Hematopoietic multipotent progenitor cell treated with erythropoietin and hydrocortisone succinate and interleukin-3 and kit ligand, for 8 days (in vitro differentiated cells): ENCODE measurements around the gene MVB12B.
"Not testable (repeated sequence)": the region's sequence is repeated elsewhere in the genome, so short reads cannot be mapped to it uniquely, and the experiment has no call there.

Source experiments
- DNase-seq: peaks from one replicate; pipeline ENCODE4 v3.0.0-alpha.2; 2015

Gene MVB12B

GRCh38 chr9:126527109-126527825 lies 200.6 kb downstream of the MVB12B start:
- DNase-seq: no peak

DNA sequence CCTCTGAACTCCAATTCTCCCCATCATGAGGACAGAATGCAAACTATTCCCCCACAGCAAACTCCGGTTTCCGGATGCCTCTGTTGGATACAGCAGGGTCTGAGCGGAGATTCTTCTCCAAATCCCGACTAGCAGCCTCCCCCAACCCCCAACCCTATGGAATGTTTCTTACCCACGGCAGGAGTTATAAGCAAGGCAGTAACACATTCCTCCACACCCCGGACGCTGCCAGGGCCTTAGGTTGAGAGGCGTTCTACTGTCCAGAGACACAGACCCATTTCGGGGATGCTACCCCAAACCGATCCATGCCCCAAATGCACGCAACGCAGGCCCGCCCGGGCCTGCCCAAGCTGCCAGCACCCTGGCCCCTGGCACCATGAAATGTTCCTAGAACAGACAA lies 201.5 kb downstream of the MVB12B start:
- DNase-seq: no peak

DNA sequence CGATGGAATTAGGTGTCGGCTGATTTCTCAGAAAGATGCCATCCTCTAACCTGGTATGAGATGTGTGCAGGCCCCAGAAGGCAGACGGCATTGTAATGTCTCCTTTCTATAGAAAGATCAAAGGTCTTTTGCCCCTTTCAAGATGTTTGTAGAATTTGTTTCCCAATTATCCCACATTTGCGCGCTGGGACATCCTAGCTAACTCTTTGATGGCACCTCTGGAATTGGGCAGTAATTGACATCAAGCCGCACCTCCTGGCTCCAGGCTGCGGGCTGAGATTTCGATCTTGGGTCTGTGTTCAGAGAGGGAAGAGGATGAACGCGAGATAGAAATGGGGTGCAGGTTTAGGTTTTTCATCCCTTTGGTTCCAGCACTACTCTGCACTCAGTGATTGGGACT lies 202.3 kb downstream of the MVB12B start:
- DNase-seq: no peak

DNA sequence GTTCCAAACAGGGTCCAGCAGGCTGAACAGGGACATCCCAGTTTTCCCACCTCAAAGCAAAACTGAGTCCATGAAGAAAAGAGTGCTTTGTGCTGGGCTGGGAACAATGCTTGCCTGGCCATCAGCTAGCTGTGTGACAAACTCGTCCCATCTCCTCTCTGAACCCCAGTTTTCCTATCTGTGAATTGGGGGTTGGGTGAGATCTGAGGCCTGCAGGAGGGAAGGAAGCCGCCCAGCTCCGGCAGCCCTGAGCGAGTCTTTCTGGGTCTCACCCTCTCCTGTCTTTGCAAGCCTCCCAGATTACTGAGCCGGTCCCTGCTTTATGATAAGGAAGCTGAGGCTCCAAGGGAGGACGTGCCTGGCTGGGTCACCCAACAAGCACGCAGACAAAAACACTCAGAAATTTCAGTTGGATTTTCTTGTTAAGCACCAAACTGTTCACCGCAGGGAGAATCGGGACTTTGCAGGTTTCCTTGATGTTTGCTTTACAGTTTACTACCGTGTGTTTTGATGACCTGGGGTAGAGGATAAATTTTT lies 204.5 kb downstream of the MVB12B start:
- no peak for DNase-seq

GRCh38 chr9:126531591-126531990 lies 205.0 kb downstream of the MVB12B start:
- DNase-seq: no peak

- no peak for DNase-seq
Observed at GRCh38 chr9:126532019-126532462, 205.4 kb downstream of the MVB12B start.

DNA sequence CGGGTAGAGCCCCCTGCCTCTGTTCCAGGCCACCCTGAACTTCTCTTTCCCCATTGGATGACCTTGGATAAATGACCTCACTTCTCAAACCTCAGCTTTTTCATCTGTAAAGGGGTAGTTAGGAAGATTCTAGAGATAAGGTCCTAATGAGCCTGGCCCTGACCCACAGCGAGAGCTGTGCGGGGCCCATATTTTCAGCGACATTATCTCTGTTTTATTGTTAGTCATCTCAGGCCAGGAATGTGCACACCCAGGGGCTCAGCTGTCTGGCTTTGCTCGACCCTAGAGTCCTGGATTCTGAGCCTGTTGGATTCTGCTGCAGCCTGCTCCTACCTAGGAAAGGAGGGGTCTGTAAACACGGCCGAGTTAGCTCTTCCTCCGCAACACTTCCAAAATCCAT lies 205.9 kb downstream of the MVB12B start:
- DNase-seq: no peak

- no peak for DNase-seq
Observed at GRCh38 chr9:126532951-126533925, 206.6 kb downstream of the MVB12B start.

DNA sequence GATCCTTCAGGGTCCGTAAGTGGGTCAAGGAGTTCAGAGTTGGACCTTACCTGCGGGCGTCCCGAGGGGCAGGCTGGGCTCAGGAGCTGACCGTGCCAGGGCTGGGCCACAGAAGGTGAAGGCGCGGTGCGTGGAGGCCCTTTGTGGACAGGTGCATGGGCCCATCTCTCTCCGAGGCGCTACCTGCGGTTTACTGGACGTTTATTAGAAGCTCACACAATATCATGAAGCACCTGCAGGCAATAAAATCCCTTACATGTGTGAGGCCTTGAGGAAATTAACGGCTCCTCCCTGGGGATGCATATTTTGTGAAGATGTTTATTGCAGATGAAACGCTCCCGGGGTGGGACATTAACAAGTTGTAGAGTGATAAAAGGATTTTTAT lies 207.3 kb downstream of the MVB12B start:
- no peak for DNase-seq

- no peak for DNase-seq
Observed at GRCh38 chr9:126534431-126535186, 208.0 kb downstream of the MVB12B start.

GRCh38 chr9:126536131-126536530 lies 209.5 kb downstream of the MVB12B start:
- no peak for DNase-seq

GRCh38 chr9:126536841-126537465 lies 210.3 kb downstream of the MVB12B start:
- DNase-seq: no peak

DNA sequence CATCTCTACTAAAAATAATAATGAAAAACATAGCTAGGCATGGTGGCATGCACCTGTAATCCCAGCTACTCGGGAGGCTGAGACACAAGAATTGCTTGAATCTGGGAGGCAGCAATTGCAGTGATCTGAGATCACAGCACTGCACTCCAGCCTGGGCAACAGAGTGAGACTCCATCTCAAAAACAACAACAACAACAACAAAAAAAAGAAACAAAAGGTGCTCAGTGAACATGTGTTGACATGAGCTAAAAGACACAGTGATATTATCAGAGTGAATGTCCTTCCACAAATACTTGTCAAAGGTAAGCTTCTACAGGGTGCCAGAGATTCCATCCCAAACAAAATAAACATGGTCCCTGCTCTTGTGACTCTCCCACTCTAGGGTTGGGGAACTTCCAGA lies 211.9 kb downstream of the MVB12B start:
- DNase-seq: no peak

GRCh38 chr9:126540398-126540797 lies 213.8 kb downstream of the MVB12B start:
- DNase-seq: not testable (repeated sequence)

DNA sequence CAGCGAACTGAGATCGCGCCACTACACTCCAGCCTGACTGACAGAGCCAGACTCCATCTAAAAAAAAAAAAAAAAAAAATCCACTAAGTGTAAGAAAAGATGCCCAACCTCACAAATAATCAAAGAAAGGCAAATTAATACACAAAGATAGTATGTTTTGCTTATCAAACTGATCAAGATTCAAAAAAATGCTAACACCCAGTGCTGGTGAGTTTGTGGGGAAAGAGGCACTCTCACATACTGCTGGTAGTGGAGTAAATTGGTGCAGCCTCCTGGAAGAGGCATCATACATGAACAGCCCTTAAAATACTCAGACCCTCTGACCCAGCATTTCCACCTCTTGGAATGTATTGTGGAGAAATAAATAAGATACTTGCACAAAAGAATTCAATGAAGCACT lies 216.9 kb downstream of the MVB12B start:
- no peak for DNase-seq

DNA sequence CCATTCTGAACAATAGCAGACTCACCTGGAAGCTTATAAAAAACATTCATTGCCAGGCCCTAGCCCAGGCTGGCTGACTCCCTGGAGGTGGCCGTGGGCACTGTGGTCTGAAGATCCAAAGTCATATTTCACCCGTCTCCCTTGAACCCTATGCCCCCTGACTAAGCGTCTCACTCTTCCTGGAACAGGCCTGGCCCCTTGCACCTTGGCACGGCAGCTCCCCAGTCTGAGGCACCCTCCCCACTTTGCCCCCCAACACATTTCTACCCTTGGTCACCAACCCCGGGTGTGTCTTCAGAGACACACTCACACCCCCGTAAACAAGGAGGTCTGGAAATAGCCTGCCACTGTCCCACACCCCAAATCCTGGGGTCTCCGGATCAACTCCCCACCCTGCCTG lies 218.5 kb downstream of the MVB12B start:
- no peak for DNase-seq

DNA sequence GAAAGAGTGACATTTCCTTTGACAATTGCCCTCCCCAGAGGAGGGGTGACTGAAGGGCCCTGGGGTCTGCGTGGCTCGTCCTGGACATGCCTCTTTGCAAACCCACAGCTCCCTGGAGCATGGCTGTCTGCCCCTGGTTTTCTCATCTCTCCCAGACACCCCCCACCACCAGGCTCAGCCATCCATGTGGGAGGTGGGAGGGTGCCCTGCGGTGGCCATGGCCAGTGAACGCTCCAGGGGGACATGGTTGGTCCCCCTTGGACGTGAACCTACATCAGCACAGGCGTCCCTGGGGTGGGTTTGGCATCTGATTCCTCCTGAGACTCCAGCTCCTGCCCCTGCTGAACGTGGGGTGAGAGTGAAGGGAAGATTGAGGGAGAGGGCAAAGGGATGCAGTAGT lies 219.4 kb downstream of the MVB12B start:
- no peak for DNase-seq

GRCh38 chr9:126548312-126548711 lies 221.7 kb downstream of the MVB12B start:
- DNase-seq: no peak

DNA sequence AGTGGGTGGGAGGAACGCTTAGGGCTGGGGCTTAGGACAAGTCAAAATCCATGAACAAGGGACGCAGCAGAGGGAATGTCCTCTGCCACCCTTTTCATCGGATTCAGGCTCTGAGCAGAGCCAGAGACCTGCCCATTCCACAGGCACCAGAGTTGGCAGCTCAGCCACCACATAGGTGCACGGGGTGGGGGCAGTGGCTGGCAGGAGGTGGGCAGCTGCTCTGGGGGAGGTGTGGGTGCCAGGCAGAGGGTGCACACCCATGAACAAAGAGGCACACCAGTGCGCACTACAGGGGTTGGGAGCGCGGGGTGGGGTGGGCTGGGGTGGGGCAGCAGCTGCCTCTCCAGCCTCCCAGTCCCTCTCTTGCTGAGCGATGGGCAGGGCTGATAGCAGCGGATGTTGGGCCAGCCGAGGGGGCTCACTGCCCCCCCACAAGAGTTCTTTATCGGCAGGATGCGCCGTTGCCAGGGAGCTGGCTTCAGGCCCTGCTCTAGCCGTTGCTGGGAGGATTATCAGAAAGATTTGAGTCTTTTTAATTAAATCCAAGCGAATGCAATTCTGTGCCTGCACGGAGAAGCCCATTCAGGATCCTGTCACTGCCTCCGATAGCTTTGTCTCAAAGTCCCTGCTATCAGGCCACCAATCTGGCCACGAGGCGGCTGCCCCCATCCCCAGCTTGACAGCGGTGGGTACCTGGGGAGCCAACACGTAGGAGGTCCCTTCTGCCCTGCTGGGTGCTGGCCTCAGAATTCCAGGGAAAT lies 222.8 kb downstream of the MVB12B start:
- DNase-seq: no peak

DNA sequence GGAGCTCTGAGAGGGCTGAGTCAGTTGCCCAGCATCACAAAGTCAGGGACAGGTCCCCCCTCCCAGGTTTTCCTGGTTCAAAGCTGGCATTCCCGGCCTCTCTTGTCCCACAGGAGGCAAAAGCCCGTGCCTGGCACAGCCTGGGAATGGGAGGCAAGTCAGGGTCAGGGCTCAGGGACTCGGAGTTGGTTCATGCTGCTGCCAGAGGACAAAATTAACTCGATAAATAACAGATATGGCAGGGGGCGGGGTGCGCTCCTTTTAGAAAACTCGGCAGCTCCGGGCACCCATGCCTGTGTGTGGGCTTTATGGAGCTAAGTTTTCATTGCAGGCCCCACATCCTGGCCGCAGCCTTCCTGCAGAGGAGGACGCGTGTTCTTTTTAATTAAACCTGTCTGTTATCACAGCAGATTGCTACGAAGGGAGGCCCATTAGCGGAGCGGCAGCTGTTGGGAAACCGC lies 224.3 kb downstream of the MVB12B start:
- no peak for DNase-seq

- no peak for DNase-seq
Observed at GRCh38 chr9:126551812-126552211, 225.2 kb downstream of the MVB12B start.

- DNase-seq: no peak
Observed at GRCh38 chr9:126554292-126554691, 227.7 kb downstream of the MVB12B start.
